ENCODE data around the gene FTH1. TPM values are rescaled to one million over a fixed set of nuclear protein-coding genes. Genes with fewer than 3 reads are reported as not detected.
A peak's percentile ranks its signal among the peaks of the same experiment; 100 is the strongest.

The FTH1 gene
- total and polyA plus RNA-seq, 2 of the 13 experiments (the other 11 are each of a cell fraction or from before 2014, with no cell fraction given), result 607 to 760 TPM

GRCh38 chr11:61980783-61981541 lies 13.5 kb upstream of the FTH1 start (continued):
- TF ChIP-seq ZMAT3 (CRISPR knock-in tag; conservative IDR thresholded peaks at IDR 0.05) (peak; percentile 47; the same call in 1 of the 2 replicates), DDIT3 (CRISPR knock-in tag; IDR thresholded peaks at IDR 0.05) (no peak), ATF1 (CRISPR knock-in tag; IDR thresholded peaks at IDR 0.05) (no peak), LBX2 (CRISPR knock-in tag; IDR thresholded peaks at IDR 0.05; ENCODE audit: borderline replicate concordance) (no peak), ZFAT (CRISPR knock-in tag; conservative IDR thresholded peaks at IDR 0.05) (no peak), ZNF768 (CRISPR knock-in tag; IDR thresholded peaks at IDR 0.05) (no peak), KDM5A (IDR thresholded peaks at IDR 0.05; ENCODE audit: borderline replicate concordance, low read length) (no peak; the same call in 1 of the 2 replicates), ZSCAN12 (CRISPR knock-in tag; IDR thresholded peaks at IDR 0.05) (no peak), MLLT10 (CRISPR knock-in tag; IDR thresholded peaks at IDR 0.05) (no peak), CHCHD3 (CRISPR knock-in tag; IDR thresholded peaks at IDR 0.05) (no peak), ZXDC (CRISPR knock-in tag; IDR thresholded peaks at IDR 0.05) (no peak), ONECUT2 (CRISPR knock-in tag; IDR thresholded peaks at IDR 0.05) (peak; percentile 72), ZNF674 (CRISPR knock-in tag; IDR thresholded peaks at IDR 0.05; ENCODE audit: low read depth) (no peak), SYNCRIP (IDR thresholded peaks at IDR 0.05; ENCODE audit: insufficient read depth, low read depth, low read length) (no peak), HMGA1 (CRISPR knock-in tag; conservative IDR thresholded peaks at IDR 0.05) (no peak), ZNF720 (CRISPR knock-in tag; IDR thresholded peaks at IDR 0.05) (no peak), ZBTB33 (CRISPR knock-in tag; IDR thresholded peaks at IDR 0.05) (0 out of 2 replicates have a peak, but pooled peaks have one; percentile 13), ZBTB39 (CRISPR knock-in tag; IDR thresholded peaks at IDR 0.05) (no peak), EP300 (IDR thresholded peaks at IDR 0.05; ENCODE audit: low read depth in 2 of 2, low read length in 2 of 2) (peak; percentile 42 to 87; a peak in 2 of 4 replicates), EP300 (CRISPR knock-in tag; IDR thresholded peaks at IDR 0.05; ENCODE audit: borderline replicate concordance) (0 out of 2 replicates have a peak, but pooled peaks have one; percentile 18), NFE2L1 (CRISPR knock-in tag; IDR thresholded peaks at IDR 0.05; ENCODE audit: borderline replicate concordance) (no peak), CREB1 (IDR thresholded peaks at IDR 0.05) (no peak), CREB1 (CRISPR knock-in tag; IDR thresholded peaks at IDR 0.05) (0 out of 2 replicates have a peak, but pooled peaks have one; percentile 14), NFYC (CRISPR knock-in tag; IDR thresholded peaks at IDR 0.05) (no peak)

Data from HepG2 (cell line).